Panc1 (cell line): Measurements from ENCODE around the gene CMYA5. TPM values are rescaled to one million over a fixed set of nuclear protein-coding genes. Genes with fewer than 3 reads are reported as not detected.

ENCODE experiments used
- ATAC-seq: fragments of 200-7000 bp; cut with Tn5 transposase; 2 replicates; pipeline ENCODE4 v1.9.1; 2020; ENCODE audit warnings: mild to moderate bottlenecking, moderate library complexity
- BruUV-seq: library from RNA; stranded (reverse); fragments of 400-500 nt; replicated peaks from 2 replicates; lab custom pipeline; 2021; lab: Mats Ljungman, UMichigan
- CTCF ChIA-PET: fragments of 300-600 bp; sonication (Branson Sonifier 250); formaldehyde crosslinking; loops from one replicate; lab custom pipeline; 2022; ENCODE audit warnings: antibody characterized with exemption; lab: Charles Lee
- POLR2A ChIA-PET: fragments of 300-600 bp; sonication (Branson Sonifier 250); formaldehyde crosslinking; loops from one replicate; lab custom pipeline; 2022; ENCODE audit warnings: antibody characterized with exemption; lab: Charles Lee
- DNase-seq: peaks from one replicate; pipeline ENCODE4 v3.0.0-alpha.2; 2010; ENCODE audit warnings: low read depth, low spot score
- H3K27ac ChIP-seq: 2 replicates; pipeline ENCODE4 v1.5.1; 2011; ENCODE audit warnings: mild to moderate bottlenecking, low read length, inconsistent platforms
- H3K27me3 ChIP-seq: fragments of 200-500 bp; sonication (Bioruptor generic); 2 replicates; pipeline ENCODE4 v1.6.0; 2014; ENCODE audit warnings: low read length, inconsistent platforms; ENCODE audit not compliant: control insufficient read depth, insufficient read depth
- H3K36me3 ChIP-seq: fragments of 200-500 bp; sonication (Bioruptor generic); 2 replicates; pipeline ENCODE4 v1.5.1; 2014; ENCODE audit warnings: inconsistent platforms, mild to moderate bottlenecking, low read length, moderate library complexity; ENCODE audit not compliant: control insufficient read depth, insufficient read depth
- H3K4me1 ChIP-seq: 2 replicates; pipeline ENCODE4 v1.5.1; 2011; ENCODE audit warnings: inconsistent platforms, mild to moderate bottlenecking, low read length, moderate library complexity; ENCODE audit not compliant: control insufficient read depth, insufficient read depth
- H3K4me3 ChIP-seq, 2 experiments: 2 replicates each; pipeline ENCODE4 v1.5.1; 2011 to 2012; ENCODE audit warnings: low read depth in 2 of 2, low read length in 2 of 2, mild to moderate bottlenecking in 2 of 2, inconsistent platforms in 1 of 2, moderate library complexity in 1 of 2
- H3K9me3 ChIP-seq: fragments of 200-500 bp; sonication (Bioruptor generic); 2 replicates; pipeline ENCODE4 v1.5.1; 2014; ENCODE audit warnings: low read depth, mild to moderate bottlenecking, inconsistent platforms, low read length, moderate library complexity; ENCODE audit not compliant: control insufficient read depth, insufficient read depth
- POLR2AphosphoS5 ChIP-seq: IDR thresholded peaks from 2 replicates; pipeline ENCODE4 v1.6.1; 2012; ENCODE audit warnings: mild to moderate bottlenecking, low read depth, low read length, moderate library complexity
- SIN3A ChIP-seq: IDR thresholded peaks from 2 replicates; pipeline ENCODE4 v1.6.1; 2012; ENCODE audit warnings: low read depth, mild to moderate bottlenecking, low read length, moderate library complexity, borderline replicate concordance; ENCODE audit not compliant: insufficient read depth
- TCF7L2 ChIP-seq: IDR thresholded peaks from 2 replicates; pipeline ENCODE4 v1.6.1; 2011; ENCODE audit warnings: mild to moderate bottlenecking, low read depth, low read length, inconsistent platforms
- in situ Hi-C: cut with HindIII; loops from 2 replicates; pipeline ENCODE4 v1.10.0; 2016; ENCODE audit warnings: low sequenced_read_pairs, low pct_unique_long_range_greater_than_20kb
- intact Hi-C: fragments of 100-400 bp; cut with micrococcal nuclease; formaldehyde crosslinking; loops from one replicate; pipeline ENCODE4 v1.10.0; 2022; ENCODE audit not compliant: unreplicated experiment
- total RNA-seq: library from RNA; stranded (reverse); gene quantifications from one replicate; pipeline ENCODE4 v1.2.1, GENCODE V29; 2021; ENCODE audit not compliant: unreplicated experiment
- TF ChIP-seq, protein P1 (sequence below), 2 experiments: IDR thresholded peaks; 2 replicates each; pipeline ENCODE4 v1.6.1; 2011 to 2012; ENCODE audit warnings: low read depth in 2 of 2, control low read depth in 1 of 2, low read length in 1 of 2, mild to moderate bottlenecking in 1 of 2, moderate library complexity in 1 of 2; ENCODE audit not compliant: insufficient read depth in 1 of 2
- TF ChIP-seq, protein P2 (sequence below): fragments of 450-650 bp; IDR thresholded peaks from 2 replicates; pipeline ENCODE4 v1.5.1; 2017; ENCODE audit warnings: mild to moderate bottlenecking

CMYA5 gene
- total RNA-seq, 1 experiment from 2014 or later: 0.31 TPM

DNA sequence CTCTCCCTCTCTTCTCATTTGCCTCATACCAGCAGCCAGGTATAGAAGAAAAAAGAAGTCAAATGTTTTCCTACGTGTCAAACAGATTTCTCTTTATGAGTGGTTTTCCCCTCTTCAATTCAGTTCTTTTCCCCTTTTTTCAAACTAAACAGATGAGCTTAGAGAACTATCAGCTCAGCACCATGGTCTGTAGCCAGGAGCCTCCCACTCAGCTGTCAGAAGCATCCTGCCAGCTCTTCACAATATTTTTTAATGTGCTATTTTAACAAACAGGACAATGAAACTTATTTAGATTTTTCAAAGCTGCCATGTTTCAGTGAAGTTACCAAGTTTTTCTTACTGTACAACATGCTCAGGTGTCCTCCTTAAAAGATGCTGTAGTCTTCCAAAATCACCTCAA, 63.5 kb downstream of the CMYA5 start:
- intact Hi-C loops (no loop called here), in situ Hi-C loops (no loop called here)
- DNase-seq: no peak
- H3K36me3 ChIP-seq: no peaks in the 10 kb centered on the region
- H3K4me3 ChIP-seq: no peak overlapping the region
- H3K27me3 ChIP-seq: peaks cover 9% of the 10 kb centered on the region; the same call in 1 of the 2 replicates
- no peak overlapping the region for H3K27ac ChIP-seq
- no peak for ATAC-seq
- CTCF ChIA-PET: interaction anchor here (0.6 kb wide), 1 partner anchor 132 kb away, joined by 10 read pairs; no protein-coding TSS in a partner anchor
- BruUV-seq: no TSS peak
- TF ChIP-seq SIN3A: no peak
- TF ChIP-seq, protein P1, sequence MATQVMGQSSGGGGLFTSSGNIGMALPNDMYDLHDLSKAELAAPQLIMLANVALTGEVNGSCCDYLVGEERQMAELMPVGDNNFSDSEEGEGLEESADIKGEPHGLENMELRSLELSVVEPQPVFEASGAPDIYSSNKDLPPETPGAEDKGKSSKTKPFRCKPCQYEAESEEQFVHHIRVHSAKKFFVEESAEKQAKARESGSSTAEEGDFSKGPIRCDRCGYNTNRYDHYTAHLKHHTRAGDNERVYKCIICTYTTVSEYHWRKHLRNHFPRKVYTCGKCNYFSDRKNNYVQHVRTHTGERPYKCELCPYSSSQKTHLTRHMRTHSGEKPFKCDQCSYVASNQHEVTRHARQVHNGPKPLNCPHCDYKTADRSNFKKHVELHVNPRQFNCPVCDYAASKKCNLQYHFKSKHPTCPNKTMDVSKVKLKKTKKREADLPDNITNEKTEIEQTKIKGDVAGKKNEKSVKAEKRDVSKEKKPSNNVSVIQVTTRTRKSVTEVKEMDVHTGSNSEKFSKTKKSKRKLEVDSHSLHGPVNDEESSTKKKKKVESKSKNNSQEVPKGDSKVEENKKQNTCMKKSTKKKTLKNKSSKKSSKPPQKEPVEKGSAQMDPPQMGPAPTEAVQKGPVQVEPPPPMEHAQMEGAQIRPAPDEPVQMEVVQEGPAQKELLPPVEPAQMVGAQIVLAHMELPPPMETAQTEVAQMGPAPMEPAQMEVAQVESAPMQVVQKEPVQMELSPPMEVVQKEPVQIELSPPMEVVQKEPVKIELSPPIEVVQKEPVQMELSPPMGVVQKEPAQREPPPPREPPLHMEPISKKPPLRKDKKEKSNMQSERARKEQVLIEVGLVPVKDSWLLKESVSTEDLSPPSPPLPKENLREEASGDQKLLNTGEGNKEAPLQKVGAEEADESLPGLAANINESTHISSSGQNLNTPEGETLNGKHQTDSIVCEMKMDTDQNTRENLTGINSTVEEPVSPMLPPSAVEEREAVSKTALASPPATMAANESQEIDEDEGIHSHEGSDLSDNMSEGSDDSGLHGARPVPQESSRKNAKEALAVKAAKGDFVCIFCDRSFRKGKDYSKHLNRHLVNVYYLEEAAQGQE (IDR thresholded peaks at IDR 0.05; ENCODE audit: insufficient read depth in 1 of 2, low read depth in 2 of 2, low read length in 1 of 2): no peak
- TF ChIP-seq, protein P2, sequence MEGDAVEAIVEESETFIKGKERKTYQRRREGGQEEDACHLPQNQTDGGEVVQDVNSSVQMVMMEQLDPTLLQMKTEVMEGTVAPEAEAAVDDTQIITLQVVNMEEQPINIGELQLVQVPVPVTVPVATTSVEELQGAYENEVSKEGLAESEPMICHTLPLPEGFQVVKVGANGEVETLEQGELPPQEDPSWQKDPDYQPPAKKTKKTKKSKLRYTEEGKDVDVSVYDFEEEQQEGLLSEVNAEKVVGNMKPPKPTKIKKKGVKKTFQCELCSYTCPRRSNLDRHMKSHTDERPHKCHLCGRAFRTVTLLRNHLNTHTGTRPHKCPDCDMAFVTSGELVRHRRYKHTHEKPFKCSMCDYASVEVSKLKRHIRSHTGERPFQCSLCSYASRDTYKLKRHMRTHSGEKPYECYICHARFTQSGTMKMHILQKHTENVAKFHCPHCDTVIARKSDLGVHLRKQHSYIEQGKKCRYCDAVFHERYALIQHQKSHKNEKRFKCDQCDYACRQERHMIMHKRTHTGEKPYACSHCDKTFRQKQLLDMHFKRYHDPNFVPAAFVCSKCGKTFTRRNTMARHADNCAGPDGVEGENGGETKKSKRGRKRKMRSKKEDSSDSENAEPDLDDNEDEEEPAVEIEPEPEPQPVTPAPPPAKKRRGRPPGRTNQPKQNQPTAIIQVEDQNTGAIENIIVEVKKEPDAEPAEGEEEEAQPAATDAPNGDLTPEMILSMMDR: no peak
- TF ChIP-seq POLR2AphosphoS5: no peak
- TF ChIP-seq TCF7L2: no peak
- no peaks in the 10 kb centered on the region for H3K9me3 ChIP-seq
- POLR2A ChIA-PET: no interaction called here
- no peaks in the 10 kb centered on the region for H3K4me1 ChIP-seq

DNA sequence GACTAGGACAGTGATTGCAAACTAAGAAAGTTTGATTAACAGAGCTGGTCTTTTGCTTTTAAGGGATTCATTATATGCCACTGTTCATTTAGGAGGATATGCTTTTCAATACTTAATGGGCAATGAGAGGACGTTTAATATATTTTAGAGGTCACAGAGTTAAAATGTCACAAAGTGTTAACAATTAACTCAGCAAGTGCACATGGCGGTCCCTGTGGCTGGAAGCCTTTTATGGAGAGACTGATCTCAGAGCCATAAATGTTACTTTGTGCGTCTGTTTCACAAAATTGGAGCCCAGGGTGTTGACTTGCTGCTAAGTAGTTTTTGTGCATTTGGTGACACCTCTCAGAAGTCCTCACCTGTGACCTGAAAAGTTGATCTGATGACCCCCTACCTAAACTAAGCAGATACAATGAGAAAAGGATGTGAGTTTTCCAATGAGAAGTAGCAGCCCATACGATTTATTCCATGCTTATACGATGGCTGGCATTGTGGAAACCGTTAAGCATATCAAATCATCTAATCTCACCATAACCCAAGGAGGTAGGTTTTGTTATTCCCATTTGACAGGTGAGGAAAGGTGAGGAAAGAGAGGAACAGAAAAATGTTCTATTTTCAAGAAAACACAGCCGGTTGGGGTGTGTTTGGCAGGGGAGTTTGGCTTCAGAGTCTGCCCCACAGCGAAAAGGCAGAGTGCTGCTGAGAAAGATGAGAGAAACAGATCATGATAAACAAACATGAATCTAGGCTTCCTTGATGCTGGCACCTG, 64.4 kb downstream of the CMYA5 start:
- BruUV-seq: no TSS peak
- H3K27ac ChIP-seq: no peak overlapping the region
- ATAC-seq: no peak
- DNase-seq: no peak
- H3K4me1 ChIP-seq: no peaks in the 10 kb centered on the region
- H3K36me3 ChIP-seq: no peaks in the 10 kb centered on the region
- POLR2A ChIA-PET: no interaction called here
- H3K4me3 ChIP-seq: no peak overlapping the region
- in situ Hi-C loops: no loop called here
- no peaks in the 10 kb centered on the region for H3K9me3 ChIP-seq
- intact Hi-C loops: no loop called here
- H3K27me3 ChIP-seq: peaks cover 9% of the 10 kb centered on the region; the same call in 1 of the 2 replicates
- CTCF ChIA-PET: no interaction called here
- TF ChIP-seq TCF7L2 (no peak), SIN3A (no peak), POLR2AphosphoS5 (no peak)
- TF ChIP-seq, protein P1 (IDR thresholded peaks at IDR 0.05; ENCODE audit: insufficient read depth in 1 of 2, low read depth in 2 of 2, low read length in 1 of 2): no peak
- TF ChIP-seq, protein P2: no peak
